Thyroid gland (tissue), 4 donors: ENCODE measurements around the gene SH2D6.

Experiments used
- POLR2A ChIP-seq, 2 donors: fragments of 450-650 bp; IDR thresholded peaks; one replicate each; pipeline ENCODE4 v1.6.1; 2017; ENCODE audit warnings: antibody characterized with exemption in 2 of 2, mild to moderate bottlenecking in 2 of 2, moderate library complexity in 1 of 2
- TF ChIP-seq, protein P1 (sequence below), 6 experiments: fragments of 200-600 bp in 3 of 6; fragments of 450-650 bp in 3 of 6; sonication (generic) in 3 of 6; IDR thresholded peaks; one replicate each; pipeline ENCODE4 v1.5.1; 2016 to 2019; ENCODE audit warnings: antibody characterized with exemption in 6 of 6, mild to moderate bottlenecking in 2 of 6, inconsistent platforms in 1 of 6, moderate library complexity in 1 of 6

DNA sequence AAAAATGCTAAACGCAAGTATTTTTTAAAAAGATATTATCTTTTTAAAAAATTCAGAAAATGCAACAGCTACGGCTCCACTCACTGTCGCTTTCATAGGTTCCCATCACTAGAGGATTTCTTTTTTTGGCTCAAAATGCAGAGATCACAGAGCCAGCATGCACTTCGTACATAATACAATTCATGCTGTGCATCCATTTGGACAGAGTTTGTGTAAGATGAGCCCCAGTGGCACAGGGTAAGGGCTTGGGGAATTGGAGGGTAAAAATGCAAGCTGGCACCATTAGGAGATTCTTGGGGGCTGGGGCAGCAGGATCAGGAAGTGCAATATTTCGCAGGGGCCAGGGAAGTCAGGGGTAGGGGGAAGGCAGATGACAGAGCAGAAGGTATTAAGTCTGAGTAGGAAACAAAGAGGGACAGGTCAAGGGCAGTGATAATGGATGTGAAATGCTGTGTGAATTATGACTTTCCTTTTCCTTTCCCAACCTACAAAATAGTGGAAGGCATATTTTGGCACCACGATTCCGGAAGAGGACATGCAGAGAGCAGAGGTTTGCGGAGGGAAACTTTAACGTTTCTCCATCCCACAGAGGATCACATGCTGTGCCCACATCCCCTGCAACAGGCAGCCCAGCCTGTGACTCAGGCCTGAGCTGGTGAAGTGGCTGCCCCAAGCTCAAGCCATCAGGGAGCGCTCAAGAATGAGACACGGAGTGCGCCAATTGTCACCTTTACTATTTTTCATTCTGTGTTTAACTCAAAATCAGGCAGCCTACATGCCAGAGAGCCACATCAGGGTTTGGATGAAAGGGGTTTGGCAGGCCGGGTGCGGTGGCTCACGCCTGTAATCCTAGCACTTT lies 13.1 kb upstream of the SH2D6 start:
- TF ChIP-seq, protein P1, sequence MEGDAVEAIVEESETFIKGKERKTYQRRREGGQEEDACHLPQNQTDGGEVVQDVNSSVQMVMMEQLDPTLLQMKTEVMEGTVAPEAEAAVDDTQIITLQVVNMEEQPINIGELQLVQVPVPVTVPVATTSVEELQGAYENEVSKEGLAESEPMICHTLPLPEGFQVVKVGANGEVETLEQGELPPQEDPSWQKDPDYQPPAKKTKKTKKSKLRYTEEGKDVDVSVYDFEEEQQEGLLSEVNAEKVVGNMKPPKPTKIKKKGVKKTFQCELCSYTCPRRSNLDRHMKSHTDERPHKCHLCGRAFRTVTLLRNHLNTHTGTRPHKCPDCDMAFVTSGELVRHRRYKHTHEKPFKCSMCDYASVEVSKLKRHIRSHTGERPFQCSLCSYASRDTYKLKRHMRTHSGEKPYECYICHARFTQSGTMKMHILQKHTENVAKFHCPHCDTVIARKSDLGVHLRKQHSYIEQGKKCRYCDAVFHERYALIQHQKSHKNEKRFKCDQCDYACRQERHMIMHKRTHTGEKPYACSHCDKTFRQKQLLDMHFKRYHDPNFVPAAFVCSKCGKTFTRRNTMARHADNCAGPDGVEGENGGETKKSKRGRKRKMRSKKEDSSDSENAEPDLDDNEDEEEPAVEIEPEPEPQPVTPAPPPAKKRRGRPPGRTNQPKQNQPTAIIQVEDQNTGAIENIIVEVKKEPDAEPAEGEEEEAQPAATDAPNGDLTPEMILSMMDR (IDR thresholded peaks at IDR 0.05): no peak
- TF ChIP-seq POLR2A (IDR thresholded peaks at IDR 0.05): no peak
